GM21717 (cell line): ENCODE measurements around the gene NYAP2.

Source experiments
- ATAC-seq: cut with Tn5 transposase; IDR thresholded peaks from one replicate; pipeline ENCODE4 v1.9.1; 2021; ENCODE audit warnings: mild to moderate bottlenecking, moderate library complexity; ENCODE audit not compliant: unreplicated experiment

Gene NYAP2

DNA sequence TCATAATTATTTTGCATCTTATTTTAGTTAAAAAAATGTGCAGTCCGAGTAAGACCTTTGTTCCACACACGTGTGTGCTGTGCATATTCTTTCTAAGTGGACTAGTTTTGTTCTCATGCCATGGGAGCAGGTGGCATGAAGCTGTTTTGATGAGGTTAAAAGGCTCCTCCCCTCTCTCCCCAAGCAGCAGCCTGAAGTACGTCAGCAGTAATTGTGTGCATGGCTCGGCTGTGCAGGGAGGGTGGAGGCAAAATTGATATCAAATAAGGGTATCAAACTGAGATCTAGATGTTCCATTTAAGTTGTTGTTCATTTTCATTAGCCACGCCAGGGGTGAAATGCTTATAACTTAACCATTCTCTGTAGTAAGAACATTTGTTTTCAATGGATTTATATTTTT is at the start of gene NYAP2:
NYAP2 (plus strand) TSS at position 207 of the 400 bp plus-strand sequence. CDS start 9,171 bp downstream, outside the sequence.
- no peak for ATAC-seq

- ATAC-seq = no peak
These were observed 45.9 kb upstream of the NYAP2 start for GRCh38 chr2:225353579-225354085.

DNA sequence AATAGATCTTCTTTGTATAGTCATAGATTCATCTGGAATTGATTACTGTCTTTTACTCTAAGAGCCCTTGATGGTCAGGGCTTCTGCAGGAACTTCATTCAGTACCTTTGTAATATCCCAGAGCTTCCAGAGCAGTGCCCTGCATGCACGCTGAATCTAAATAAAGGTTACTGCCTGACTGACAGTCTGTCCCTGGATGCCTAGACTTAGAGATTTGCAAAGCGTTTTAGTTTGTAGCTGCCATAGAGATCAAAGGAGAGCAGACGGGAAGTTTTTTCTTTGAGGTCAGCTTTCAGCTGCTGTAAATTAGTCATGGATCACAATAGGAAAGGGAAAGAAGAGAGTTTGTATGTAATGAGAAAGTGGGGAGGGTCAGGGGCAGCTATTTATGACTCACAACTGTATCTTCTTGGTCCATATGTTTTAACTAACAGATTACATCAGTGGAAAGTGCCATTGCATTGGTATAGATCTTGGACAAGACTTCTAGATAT is 45.2 kb upstream of the NYAP2 start:
- no peak for ATAC-seq

GRCh38 chr2:225355788-225356187 is 43.7 kb upstream of the NYAP2 start:
- no peak for ATAC-seq

GRCh38 chr2:225366731-225367130 is 32.8 kb upstream of the NYAP2 start:
- ATAC-seq = no peak

DNA sequence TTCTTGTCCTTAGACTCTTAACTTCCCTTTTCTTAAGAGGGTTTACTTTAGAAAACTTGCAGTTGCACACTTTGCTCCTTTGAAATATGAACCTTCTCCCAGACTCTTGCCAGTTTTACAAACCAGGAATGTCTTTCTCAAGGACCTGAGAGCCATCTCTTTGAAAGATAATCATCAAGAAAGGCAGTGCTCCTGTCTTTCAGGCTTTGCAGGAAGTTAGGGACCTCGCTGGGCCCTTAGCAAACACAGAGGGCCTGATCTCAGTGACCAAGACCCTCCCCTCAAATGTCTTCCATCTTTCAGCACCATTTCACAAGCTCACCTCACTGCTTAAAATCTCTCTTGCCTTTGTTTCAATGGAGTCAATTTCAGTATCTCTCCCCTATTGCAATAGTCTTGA is 32.0 kb upstream of the NYAP2 start:
- no peak for ATAC-seq

GRCh38 chr2:225378984-225379383 is 20.5 kb upstream of the NYAP2 start:
- no peak for ATAC-seq

DNA sequence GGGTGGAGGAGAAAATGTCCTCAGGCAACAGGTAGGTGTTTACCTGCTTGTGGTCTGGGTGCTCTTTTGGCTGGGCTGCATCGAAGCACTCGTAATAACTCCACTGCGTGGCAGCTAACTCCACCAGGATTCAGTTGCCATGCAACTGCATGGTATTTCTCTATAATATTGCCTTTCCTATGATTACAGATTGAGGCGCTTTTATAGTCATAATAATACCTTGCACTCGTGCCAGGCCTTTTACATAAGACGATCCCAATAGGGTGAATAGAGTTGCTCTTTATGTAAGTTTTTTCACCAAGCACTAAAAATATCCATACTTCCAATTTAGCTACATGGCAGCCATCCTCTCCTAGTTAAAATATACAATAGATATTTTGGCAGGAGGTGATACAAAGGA is 19.7 kb upstream of the NYAP2 start:
- ATAC-seq = no peak

GRCh38 chr2:225381609-225382008 is 17.9 kb upstream of the NYAP2 start:
- ATAC-seq = no peak

- no peak for ATAC-seq
These were observed 1.1 kb upstream of the NYAP2 start for GRCh38 chr2:225398372-225398771.

- no peak for ATAC-seq
These were observed 576 bp downstream of the NYAP2 start for GRCh38 chr2:225400060-225400511.

DNA sequence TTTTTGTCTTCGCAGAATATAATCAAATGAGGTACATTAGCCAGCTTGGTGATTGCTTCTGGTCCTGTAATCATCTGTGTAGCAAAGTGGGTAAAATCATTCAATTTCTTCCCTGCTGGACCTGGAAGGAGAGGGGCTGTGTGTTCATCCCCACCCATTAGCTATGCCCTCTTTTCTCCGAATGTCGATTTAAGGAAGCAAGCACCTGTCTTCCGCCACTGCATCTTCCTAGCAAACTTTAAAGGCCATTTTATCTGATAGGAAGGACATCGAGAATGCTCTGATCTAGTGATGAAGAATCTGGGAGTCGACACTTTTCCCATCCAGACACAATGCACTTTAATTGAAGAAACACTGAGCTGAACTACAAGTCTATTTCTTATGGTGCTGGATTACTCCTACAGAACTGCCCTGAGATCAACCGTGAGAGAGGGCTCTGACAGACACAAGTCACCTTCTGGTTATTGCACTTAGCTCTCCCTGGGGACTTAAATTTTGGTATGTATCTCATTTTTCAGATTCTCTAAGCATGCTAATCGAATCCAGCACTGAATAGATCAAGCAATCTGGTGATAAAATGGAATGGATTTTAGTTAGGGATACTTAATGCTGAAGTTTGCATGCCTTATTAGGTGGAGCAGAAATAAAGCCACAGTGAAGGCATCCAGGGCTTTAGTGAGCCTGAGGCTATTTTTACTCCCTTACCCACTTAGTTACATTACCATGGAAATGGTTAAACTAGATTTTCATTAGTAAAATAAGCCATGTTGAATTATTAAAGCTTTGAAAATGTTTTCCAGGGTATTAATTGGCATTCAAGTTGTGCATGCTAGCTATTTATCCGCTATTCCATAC is 1.3 kb downstream of the NYAP2 start:
- no peak for ATAC-seq

- ATAC-seq = no peak
These were observed 2.8 kb downstream of the NYAP2 start for GRCh38 chr2:225402210-225402776.

DNA sequence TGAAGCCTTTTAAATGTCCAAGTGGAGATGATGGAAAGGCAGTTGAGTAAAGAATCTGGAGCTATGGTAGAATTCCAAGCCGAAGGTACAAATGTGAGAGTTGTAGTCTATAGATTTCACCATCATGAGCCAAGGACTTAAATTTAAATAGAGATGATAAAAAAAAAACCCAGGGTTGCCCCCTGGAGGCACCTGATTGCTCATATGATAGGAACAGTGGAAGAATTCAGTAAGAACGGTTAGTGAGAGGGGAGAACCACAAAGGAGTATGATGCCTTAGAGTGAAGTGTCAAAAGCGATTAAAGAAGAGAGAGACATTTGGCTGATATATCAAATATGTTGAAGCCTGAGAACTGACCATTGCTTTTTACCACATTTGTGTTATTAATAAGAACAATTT is 11.9 kb downstream of the NYAP2 start:
- ATAC-seq = no peak

DNA sequence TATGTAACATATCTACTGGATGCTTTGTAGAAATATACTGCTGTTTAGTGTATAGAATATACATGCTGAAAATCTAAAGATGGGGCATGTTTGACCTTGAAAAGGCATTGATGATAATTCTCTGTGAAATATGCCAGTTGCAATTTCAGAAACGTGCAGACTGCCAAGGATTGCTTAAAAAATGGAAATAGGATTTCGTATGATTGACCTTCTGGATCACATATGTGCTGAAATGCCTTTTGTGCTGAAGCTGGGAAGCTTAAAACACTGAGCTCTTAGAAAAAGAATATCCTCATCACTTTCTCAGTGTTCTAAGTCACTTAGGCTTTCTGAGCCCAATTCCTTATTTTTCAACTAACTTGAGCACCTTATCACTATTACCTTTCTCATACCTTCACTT is 14.3 kb downstream of the NYAP2 start:
- no peak for ATAC-seq

GRCh38 chr2:225414902-225415301 is 15.4 kb downstream of the NYAP2 start:
- no peak for ATAC-seq

DNA sequence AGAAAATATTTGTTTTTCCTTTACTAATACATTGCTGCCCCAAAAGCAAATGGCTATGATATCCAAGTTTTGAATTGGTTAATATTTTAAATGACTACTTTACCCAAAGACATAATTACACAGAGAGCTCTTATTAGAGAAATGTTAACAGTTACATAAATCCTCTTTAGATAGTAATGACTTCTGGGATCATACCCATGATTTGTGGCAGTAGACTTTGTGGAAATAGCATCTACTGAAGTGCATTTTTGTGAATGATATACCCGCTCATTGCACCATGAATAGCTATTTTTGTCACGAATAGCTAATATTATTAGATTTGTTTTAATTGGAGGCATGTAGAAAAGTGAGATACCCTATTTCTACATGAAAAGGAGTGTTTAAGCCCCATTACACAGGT is 15.8 kb downstream of the NYAP2 start:
- ATAC-seq = no peak

- no peak for ATAC-seq
These were observed 16.3 kb downstream of the NYAP2 start for GRCh38 chr2:225415792-225416191.

DNA sequence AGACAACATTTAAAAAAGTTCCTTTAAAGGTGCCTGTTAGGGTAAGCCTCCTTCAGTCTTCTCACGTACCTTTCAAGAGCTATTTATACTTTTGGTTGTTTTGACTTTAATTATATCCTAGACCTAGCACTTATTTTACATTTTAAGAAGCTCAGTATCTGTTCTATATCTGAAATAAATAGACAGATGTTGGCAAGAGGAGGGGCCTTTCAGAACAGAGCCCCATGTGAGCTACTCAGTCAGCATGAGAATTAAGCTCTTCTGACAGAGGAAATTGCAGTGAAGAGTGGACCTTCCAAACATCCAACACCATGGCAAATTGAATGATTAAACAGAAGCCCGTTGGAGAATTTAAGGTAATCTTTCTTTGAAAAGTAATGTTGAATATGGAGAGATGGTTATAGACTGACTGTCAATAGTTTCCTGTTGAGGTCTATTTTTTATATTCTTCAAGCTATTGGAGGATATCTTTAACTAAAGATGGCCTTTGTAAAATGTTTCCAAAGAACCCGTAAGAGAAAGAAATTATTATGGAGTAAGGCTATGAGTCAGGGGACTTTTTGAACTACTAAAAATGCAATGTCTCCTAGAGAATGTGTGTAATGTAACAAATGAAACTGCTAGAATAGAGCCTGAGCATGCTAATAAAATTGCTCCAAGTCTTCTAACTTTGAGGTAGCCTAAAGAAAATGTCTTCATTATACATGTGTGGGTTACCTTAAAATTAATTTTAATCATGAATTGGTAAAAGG is 17.3 kb downstream of the NYAP2 start:
- no peak for ATAC-seq

DNA sequence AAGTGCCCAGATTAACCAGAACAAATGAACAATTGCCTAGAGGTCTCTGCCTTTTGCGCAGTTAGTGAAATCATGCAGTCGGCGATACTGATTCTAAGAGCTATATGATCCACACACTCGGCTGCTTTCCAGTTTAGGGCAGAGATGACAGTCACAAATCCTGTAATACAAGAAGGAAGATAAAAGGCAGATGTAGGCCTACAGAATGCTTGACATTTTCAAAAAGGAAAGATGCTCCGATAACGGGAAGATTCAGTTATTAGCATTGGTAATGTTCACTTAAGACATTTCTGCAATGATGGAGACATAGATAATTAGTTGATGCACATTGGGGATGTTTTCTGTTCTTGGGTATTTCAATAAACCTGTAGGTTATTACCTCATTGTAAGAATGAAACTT is 19.5 kb downstream of the NYAP2 start:
- ATAC-seq = no peak

DNA sequence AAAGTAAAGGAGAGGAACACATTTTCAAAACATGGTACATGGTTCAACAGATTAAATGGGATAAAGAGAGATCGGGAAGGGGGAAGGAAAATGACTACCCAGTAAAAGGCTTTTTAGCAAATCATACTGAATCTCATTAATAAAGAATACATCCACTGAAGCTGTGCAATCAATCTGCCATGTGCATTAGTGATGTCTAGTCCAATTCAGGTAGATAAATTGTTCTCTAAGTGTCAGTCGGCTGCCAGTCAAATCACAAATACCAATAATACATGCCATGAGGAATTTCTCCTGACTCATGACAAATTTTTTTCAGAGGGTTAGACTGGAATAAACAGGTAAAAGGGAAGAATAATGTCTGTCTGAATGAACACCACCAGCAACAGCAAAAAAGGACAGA is 22.6 kb downstream of the NYAP2 start:
- ATAC-seq = no peak
